Activated T-helper 17 cell treated with anti-CD3 and anti-CD28 coated beads, Interleukin-2, amount 50 U/mL, for 72 hours (primary cell): ENCODE results near the gene DCANP1. TPM values are rescaled to one million over a fixed set of nuclear protein-coding genes. Genes with fewer than 3 reads are reported as not detected.

Source experiments
- ATAC-seq: fragments of 150-1000 bp; cut with Tn5 transposase; replicated peaks from 2 replicates; pipeline ENCODE4 v1.10.0; 2021; ENCODE audit warnings: mild to moderate bottlenecking, moderate library complexity
- H3K27ac Mint-ChIP-seq: one replicate; pipeline ENCODE4 v1.8.0; 2022; ENCODE audit warnings: mixed read lengths
- H3K27me3 Mint-ChIP-seq: one replicate; pipeline ENCODE4 v1.8.0; 2022; ENCODE audit warnings: mixed read lengths
- H3K36me3 Mint-ChIP-seq: one replicate; pipeline ENCODE4 v1.8.0; 2022; ENCODE audit warnings: low read depth, mild to moderate bottlenecking, mixed read lengths
- H3K4me1 Mint-ChIP-seq: one replicate; pipeline ENCODE4 v1.8.0; 2022; ENCODE audit warnings: mixed read lengths
- H3K4me3 Mint-ChIP-seq: one replicate; pipeline ENCODE4 v1.8.0; 2022; ENCODE audit warnings: mild to moderate bottlenecking, mixed read lengths
- H3K9me3 Mint-ChIP-seq: one replicate; pipeline ENCODE4 v1.8.0; 2022; ENCODE audit warnings: mixed read lengths
- total RNA-seq, 2 donors: library from RNA; stranded (reverse); gene quantifications; one replicate each; pipeline ENCODE4 v1.2.3, GENCODE V29; 2022

The DCANP1 gene
- total RNA-seq, 2 donors from 2014 or later, result not detected

DNA sequence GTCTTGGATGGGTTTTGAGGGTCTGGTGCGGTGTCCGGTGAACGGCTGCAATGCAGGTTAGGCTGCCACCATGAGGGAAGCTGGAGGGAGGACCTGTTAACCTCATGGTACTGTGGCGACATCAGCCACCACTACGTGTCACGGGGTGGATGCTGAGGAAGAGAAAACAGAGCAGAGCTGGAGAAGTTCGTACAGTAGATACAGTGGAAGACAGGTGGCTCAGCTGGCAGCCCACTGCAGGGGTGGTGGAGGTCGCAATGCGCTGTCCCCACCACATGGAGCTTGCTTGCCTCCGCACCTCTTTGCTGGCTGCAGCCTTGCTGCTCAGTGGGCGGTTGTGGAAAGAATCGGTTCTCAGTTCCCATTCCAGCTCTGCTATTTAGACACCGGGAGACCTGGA, 2.8 kb downstream of the DCANP1 start:
- H3K4me3 Mint-ChIP-seq, result no peak overlapping the region
- ATAC-seq, result no peak
- no peaks in the 10 kb centered on the region for H3K4me1 Mint-ChIP-seq
- H3K9me3 Mint-ChIP-seq, result no peaks in the 10 kb centered on the region
- H3K27me3 Mint-ChIP-seq, result peaks cover 10% of the 10 kb centered on the region
- no peak overlapping the region for H3K27ac Mint-ChIP-seq
- no peaks in the 10 kb centered on the region for H3K36me3 Mint-ChIP-seq

GRCh38 chr5:135443161-135443960, 3.8 kb downstream of the DCANP1 start:
- ATAC-seq, result no peak
- H3K9me3 Mint-ChIP-seq, result no peaks in the 10 kb centered on the region
- no peaks in the 10 kb centered on the region for H3K4me1 Mint-ChIP-seq
- peaks cover 10% of the 10 kb centered on the region for H3K27me3 Mint-ChIP-seq
- H3K4me3 Mint-ChIP-seq, result no peak overlapping the region
- H3K36me3 Mint-ChIP-seq, result no peaks in the 10 kb centered on the region
- no peak overlapping the region for H3K27ac Mint-ChIP-seq

DNA sequence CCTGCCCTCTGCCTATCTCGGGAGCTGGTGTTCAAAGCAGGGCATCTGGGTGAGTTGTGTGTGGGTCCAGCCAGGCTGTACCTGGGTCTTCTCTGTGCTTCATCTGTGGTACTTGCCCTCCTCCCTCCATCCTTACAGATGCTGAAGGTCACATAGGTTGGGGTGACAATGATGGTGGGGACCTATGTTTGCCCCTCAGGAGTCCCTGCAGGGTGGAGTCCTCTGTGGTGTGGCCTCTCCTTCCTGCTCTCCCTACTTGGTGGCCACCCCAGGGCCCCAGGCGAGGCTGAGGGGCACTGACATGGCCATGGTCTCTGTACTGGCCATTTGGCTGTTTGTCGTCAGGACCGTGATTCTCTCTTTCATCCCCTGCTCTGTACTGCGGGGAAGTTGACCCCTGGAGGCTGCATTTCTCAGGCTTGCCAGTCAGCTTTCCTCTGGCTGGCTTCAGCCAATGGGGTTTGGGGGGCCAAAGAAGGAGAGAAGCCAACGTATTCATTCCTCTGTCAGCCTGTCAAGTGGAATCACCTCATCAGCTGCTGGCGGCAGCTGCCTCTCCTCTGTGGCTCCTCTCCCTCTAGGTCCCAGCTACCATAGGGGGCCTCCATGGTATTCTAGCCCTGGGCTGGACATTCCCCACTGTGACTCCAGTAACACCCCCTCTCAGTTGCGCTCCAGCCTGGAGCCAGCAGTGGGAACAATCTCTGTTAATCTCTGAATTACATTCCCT, 4.6 kb downstream of the DCANP1 start:
- no peaks in the 10 kb centered on the region for H3K9me3 Mint-ChIP-seq
- no peaks in the 10 kb centered on the region for H3K36me3 Mint-ChIP-seq
- H3K27ac Mint-ChIP-seq, result no peak overlapping the region
- peaks cover 10% of the 10 kb centered on the region for H3K27me3 Mint-ChIP-seq
- no peaks in the 10 kb centered on the region for H3K4me1 Mint-ChIP-seq
- H3K4me3 Mint-ChIP-seq, result no peak overlapping the region
- no peak for ATAC-seq

GRCh38 chr5:135441919-135442318, 5.2 kb downstream of the DCANP1 start:
- no peak overlapping the region for H3K4me3 Mint-ChIP-seq
- no peak overlapping the region for H3K27ac Mint-ChIP-seq
- H3K36me3 Mint-ChIP-seq, result no peaks in the 10 kb centered on the region
- ATAC-seq, result no peak
- no peaks in the 10 kb centered on the region for H3K4me1 Mint-ChIP-seq
- peaks cover 4% of the 10 kb centered on the region for H3K27me3 Mint-ChIP-seq
- no peaks in the 10 kb centered on the region for H3K9me3 Mint-ChIP-seq

- Mint-ChIP-seq H3K4me3 (no peak overlapping the region), H3K27ac (no peak overlapping the region), H3K36me3 (no peaks in the 10 kb centered on the region), H3K27me3 (peaks cover 5% of the 10 kb centered on the region), H3K4me1 (no peaks in the 10 kb centered on the region), H3K9me3 (no peaks in the 10 kb centered on the region)
- no peak for ATAC-seq
Measured at GRCh38 chr5:135441350-135441831, 5.8 kb downstream of the DCANP1 start.

DNA sequence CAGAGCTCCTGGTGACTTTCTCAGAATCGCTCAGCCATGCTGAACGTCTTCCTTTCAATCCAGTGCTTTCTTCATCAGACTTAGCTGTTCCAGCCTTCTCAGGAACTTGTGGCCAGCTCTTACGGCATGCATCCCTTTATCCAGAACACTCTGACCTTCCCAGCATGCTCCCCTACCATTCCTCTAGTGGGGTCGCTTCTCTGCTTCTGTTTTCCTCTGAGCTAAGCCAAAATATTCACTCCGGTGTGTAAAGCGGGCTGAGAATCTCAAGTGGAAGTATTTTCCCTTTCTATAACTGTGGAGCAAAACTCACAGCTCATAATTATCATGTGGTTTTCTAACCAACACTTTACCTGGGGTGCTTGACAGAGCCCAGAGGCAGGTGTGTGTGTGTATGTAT, 6.2 kb downstream of the DCANP1 start:
- H3K4me3 Mint-ChIP-seq, result no peak overlapping the region
- peaks cover 8% of the 10 kb centered on the region for H3K27me3 Mint-ChIP-seq
- no peaks in the 10 kb centered on the region for H3K4me1 Mint-ChIP-seq
- no peak overlapping the region for H3K27ac Mint-ChIP-seq
- H3K9me3 Mint-ChIP-seq, result no peaks in the 10 kb centered on the region
- no peak for ATAC-seq
- no peaks in the 10 kb centered on the region for H3K36me3 Mint-ChIP-seq

GRCh38 chr5:135439231-135440205, 7.6 kb downstream of the DCANP1 start:
- ATAC-seq, result no peak
- Mint-ChIP-seq H3K4me3 (no peak overlapping the region), H3K9me3 (no peaks in the 10 kb centered on the region), H3K27me3 (peaks cover 12% of the 10 kb centered on the region), H3K4me1 (no peaks in the 10 kb centered on the region), H3K36me3 (no peaks in the 10 kb centered on the region), H3K27ac (no peak overlapping the region)

DNA sequence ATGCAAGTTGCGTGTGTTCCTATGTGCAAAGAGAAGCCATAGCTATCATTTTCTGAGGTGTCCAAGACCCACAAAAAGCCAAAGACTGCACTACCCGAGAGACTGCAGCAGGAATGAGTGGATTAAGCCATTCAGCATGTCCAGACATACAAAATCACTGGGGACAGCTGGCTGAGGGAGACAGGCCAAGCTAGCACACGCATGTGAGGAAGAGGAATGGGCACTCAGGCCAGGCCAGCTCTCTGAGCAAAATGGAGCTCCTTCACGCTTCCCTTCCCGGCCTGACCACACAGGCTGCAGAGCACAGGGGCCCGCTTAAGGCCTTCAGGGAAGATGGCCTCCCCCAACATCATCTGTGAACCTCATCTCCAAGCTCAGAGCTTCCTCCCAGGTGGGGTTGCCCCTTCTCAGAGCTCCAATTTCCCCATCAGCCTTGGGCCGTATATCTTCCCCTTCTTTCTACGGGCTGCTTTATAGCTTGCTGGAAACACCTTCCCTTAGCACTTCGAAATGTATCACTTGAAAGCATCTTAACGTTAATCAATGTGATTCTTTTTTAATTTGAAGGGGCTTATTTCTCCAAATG, 8.4 kb downstream of the DCANP1 start:
- ATAC-seq, result no peak
- no peaks in the 10 kb centered on the region for H3K4me1 Mint-ChIP-seq
- no peak overlapping the region for H3K27ac Mint-ChIP-seq
- no peaks in the 10 kb centered on the region for H3K9me3 Mint-ChIP-seq
- no peaks in the 10 kb centered on the region for H3K36me3 Mint-ChIP-seq
- no peak overlapping the region for H3K4me3 Mint-ChIP-seq
- peaks cover 8% of the 10 kb centered on the region for H3K27me3 Mint-ChIP-seq

- no peak overlapping the region for H3K27ac Mint-ChIP-seq
- no peaks in the 10 kb centered on the region for H3K36me3 Mint-ChIP-seq
- H3K27me3 Mint-ChIP-seq, result peaks cover 8% of the 10 kb centered on the region
- H3K9me3 Mint-ChIP-seq, result no peaks in the 10 kb centered on the region
- ATAC-seq, result no peak
- no peaks in the 10 kb centered on the region for H3K4me1 Mint-ChIP-seq
- H3K4me3 Mint-ChIP-seq, result no peak overlapping the region
Measured at GRCh38 chr5:135437796-135438560, 9.2 kb downstream of the DCANP1 start.

DNA sequence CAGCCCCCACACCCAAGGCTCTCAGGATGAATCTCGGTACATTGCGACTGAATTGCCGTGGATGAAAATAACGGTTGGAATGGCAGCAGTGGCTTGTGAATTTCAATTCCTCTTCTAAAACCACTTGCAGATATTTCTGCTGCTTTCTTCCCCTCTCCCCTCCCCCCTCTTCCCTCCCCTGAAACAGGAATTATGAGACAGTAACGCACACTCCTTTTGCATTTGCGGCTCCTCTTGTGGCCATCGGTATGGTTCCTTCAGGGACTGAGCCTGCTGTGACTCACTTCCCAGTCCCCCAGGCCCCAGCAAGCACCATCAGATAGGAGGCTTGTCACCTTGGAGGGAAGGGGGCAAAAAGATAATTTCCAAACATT, 9.7 kb downstream of the DCANP1 start:
- Mint-ChIP-seq H3K9me3 (no peaks in the 10 kb centered on the region), H3K27me3 (peaks cover 8% of the 10 kb centered on the region), H3K36me3 (no peaks in the 10 kb centered on the region), H3K4me1 (no peaks in the 10 kb centered on the region), H3K4me3 (no peak overlapping the region), H3K27ac (no peak overlapping the region)
- ATAC-seq, result no peak

GRCh38 chr5:135436951-135437418, 10.2 kb downstream of the DCANP1 start:
- peaks cover 8% of the 10 kb centered on the region for H3K27me3 Mint-ChIP-seq
- no peak overlapping the region for H3K27ac Mint-ChIP-seq
- ATAC-seq, result no peak
- H3K4me3 Mint-ChIP-seq, result no peak overlapping the region
- H3K4me1 Mint-ChIP-seq, result no peaks in the 10 kb centered on the region
- H3K36me3 Mint-ChIP-seq, result no peaks in the 10 kb centered on the region
- no peaks in the 10 kb centered on the region for H3K9me3 Mint-ChIP-seq

DNA sequence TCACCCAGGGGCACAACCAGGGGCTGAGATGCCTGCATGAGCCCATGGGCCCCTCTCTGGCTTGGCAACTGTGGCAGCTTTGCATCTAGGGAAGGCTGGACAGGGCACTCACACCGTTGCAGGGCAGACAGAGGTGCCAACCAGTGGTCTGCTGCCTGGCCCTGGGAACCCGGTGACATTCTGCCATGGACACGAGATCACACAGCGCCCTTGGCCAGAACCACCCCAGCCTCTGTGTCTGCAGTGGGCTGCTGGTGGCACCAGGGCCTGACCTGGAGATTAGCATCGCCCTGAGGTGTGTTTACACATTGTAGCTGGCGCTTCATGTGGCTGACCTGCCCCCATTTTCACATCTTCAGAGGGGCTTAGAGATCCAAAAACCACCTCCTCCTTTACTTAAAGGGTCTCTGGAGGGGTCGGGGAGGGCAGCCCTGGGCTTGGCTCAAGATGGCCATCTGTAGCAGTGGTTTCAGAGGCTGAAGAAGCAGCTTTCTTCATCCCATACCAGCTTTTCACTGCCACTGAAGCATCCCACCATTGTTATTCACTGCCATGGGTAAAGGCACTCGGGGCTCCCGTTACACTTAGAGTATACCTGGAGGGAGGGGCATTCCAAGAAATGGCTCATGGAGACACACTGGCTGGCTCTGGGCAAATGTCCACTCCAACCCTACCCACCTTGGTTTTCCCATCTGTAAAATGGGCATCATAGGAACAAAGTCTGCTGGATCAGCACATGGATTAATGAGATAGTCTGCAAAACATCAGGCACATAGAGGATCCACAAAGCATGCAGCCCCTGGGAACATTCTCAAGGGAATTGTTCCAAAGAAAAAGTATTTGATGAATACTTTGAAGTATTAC, 11.4 kb downstream of the DCANP1 start:
- peaks cover 11% of the 10 kb centered on the region for H3K27me3 Mint-ChIP-seq
- no peaks in the 10 kb centered on the region for H3K9me3 Mint-ChIP-seq
- no peaks in the 10 kb centered on the region for H3K4me1 Mint-ChIP-seq
- H3K27ac Mint-ChIP-seq, result no peak overlapping the region
- no peak for ATAC-seq
- no peak overlapping the region for H3K4me3 Mint-ChIP-seq
- no peaks in the 10 kb centered on the region for H3K36me3 Mint-ChIP-seq
